Natural killer cell (primary cell): ENCODE results near the gene SMIM32. TPM values are rescaled to one million over a fixed set of nuclear protein-coding genes. Genes with fewer than 3 reads are reported as not detected.

Experiments used
- ATAC-seq, 3 donors: fragments of 150-1000 bp in 2 of 3; fragments of 200-7000 bp in 1 of 3; cut with Tn5 transposase; 1 replicate in 1 of 3; 2 replicates in 2 of 3; pipeline ENCODE4 v1.10.0; 2021; ENCODE audit warnings: mild to moderate bottlenecking in 2 of 3, moderate library complexity in 2 of 3
- DNase-seq, 2 donors: peaks; one replicate each; pipeline versions ENCODE4 v3.0.0 to v3.0.0-alpha.2; 2013 to 2021; ENCODE audit warnings: mixed read lengths in 1 of 2
- H3K27ac ChIP-seq: one replicate; pipeline ENCODE4 v1.5.1; 2013; ENCODE audit warnings: mild to moderate bottlenecking, low read length
- H3K27me3 ChIP-seq: one replicate; pipeline ENCODE4 v1.6.1; 2013; ENCODE audit warnings: low read length; ENCODE audit not compliant: control insufficient read depth, insufficient read depth
- H3K36me3 ChIP-seq: one replicate; pipeline ENCODE4 v1.6.1; 2013; ENCODE audit warnings: low read length; ENCODE audit not compliant: control insufficient read depth, insufficient read depth
- H3K4me1 ChIP-seq: one replicate; pipeline ENCODE4 v1.6.1; 2013; ENCODE audit warnings: low read length; ENCODE audit not compliant: control insufficient read depth, insufficient read depth
- H3K4me3 ChIP-seq: one replicate; pipeline ENCODE4 v1.5.1; 2013; ENCODE audit warnings: low read length
- H3K9me3 ChIP-seq: one replicate; pipeline ENCODE4 v1.6.1; 2013; ENCODE audit warnings: low read length; ENCODE audit not compliant: control insufficient read depth, insufficient read depth
- H3K27ac Mint-ChIP-seq, 2 donors: one replicate each; pipeline ENCODE4 v1.8.0; 2022; ENCODE audit warnings: mild to moderate bottlenecking in 2 of 2, mixed read lengths in 2 of 2, moderate library complexity in 1 of 2
- H3K27me3 Mint-ChIP-seq, 2 donors: one replicate each; pipeline ENCODE4 v1.8.0; 2022; ENCODE audit warnings: low read depth in 2 of 2, mixed read lengths in 2 of 2
- H3K36me3 Mint-ChIP-seq: one replicate; pipeline ENCODE4 v1.8.0; 2022; ENCODE audit warnings: mixed read lengths
- H3K4me1 Mint-ChIP-seq, 2 donors: one replicate each; pipeline ENCODE4 v1.8.0; 2022; ENCODE audit warnings: mixed read lengths in 2 of 2
- H3K4me3 Mint-ChIP-seq: one replicate; pipeline ENCODE4 v1.8.0; 2022; ENCODE audit warnings: mild to moderate bottlenecking, moderate library complexity, mixed read lengths
- H3K9me3 Mint-ChIP-seq, 2 donors: one replicate each; pipeline ENCODE4 v1.8.0; 2022; ENCODE audit warnings: mixed read lengths in 2 of 2
- WGBS: methylation state at CpG from one replicate; pipeline ENCODE4 v1.1.7; 2013; ENCODE audit warnings: missing lambda C conversion rate; ENCODE audit not compliant: insufficient coverage; 5-methylcytosine and 5-hydroxymethylcytosine counted together
- intact Hi-C: fragments of 100-400 bp; cut with micrococcal nuclease; formaldehyde crosslinking; loops from one replicate; pipeline ENCODE4 v1.14.2; 2022
- total RNA-seq, 4 donors: library from RNA; stranded (reverse); fragments of 120-200 nt in 1 of 4; gene quantifications; one replicate each; pipeline versions ENCODE4 v1.2.3 to v1.2.4, GENCODE V29; 2013 to 2022
- TF ChIP-seq, protein P1 (sequence below): fragments of 200-600 bp; IDR thresholded peaks from one replicate; pipeline ENCODE4 v1.8.0; 2022; ENCODE audit warnings: antibody characterized with exemption

Gene SMIM32
- total RNA-seq, 3 donors from 2014 or later (not counting 1 experiment from before 2014, with no cell fraction given) = not detected

- no peaks in the 10 kb centered on the region for H3K27me3 ChIP-seq
- WGBS = 40% methylated on average over 1 of the region's 1 CpG
- DNase-seq = no peak
These were observed 37.2 kb upstream of the SMIM32 start for GRCh38 chr5:136230176-136230575.

GRCh38 chr5:136228136-136228757 is 35.3 kb upstream of the SMIM32 start:
- Histone ChIP-seq H3K27me3 (no peaks in the 10 kb centered on the region), H3K36me3 (no peaks in the 10 kb centered on the region), H3K27ac (no peak overlapping the region), H3K4me1 (no peaks in the 10 kb centered on the region), H3K9me3 (no peaks in the 10 kb centered on the region), H3K4me3 (no peak overlapping the region)
- intact Hi-C loops = no loop called here
- Mint-ChIP-seq H3K27ac (no peak overlapping the region), H3K27me3 (peaks cover 12 to 39% of the 10 kb centered on the region in 2 donors), H3K4me1 (no peaks in the 10 kb centered on the region), H3K36me3 (no peaks in the 10 kb centered on the region), H3K9me3 (no peaks in the 10 kb centered on the region), H3K4me3 (no peak overlapping the region)
- 34% methylated on average over 7 of the region's 7 CpGs for WGBS
- no peak for ATAC-seq
- no peak for DNase-seq
- TF ChIP-seq, protein P1, sequence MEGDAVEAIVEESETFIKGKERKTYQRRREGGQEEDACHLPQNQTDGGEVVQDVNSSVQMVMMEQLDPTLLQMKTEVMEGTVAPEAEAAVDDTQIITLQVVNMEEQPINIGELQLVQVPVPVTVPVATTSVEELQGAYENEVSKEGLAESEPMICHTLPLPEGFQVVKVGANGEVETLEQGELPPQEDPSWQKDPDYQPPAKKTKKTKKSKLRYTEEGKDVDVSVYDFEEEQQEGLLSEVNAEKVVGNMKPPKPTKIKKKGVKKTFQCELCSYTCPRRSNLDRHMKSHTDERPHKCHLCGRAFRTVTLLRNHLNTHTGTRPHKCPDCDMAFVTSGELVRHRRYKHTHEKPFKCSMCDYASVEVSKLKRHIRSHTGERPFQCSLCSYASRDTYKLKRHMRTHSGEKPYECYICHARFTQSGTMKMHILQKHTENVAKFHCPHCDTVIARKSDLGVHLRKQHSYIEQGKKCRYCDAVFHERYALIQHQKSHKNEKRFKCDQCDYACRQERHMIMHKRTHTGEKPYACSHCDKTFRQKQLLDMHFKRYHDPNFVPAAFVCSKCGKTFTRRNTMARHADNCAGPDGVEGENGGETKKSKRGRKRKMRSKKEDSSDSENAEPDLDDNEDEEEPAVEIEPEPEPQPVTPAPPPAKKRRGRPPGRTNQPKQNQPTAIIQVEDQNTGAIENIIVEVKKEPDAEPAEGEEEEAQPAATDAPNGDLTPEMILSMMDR = no peak

More at GRCh38 chr5:136230176-136230575, 37.2 kb upstream of the SMIM32 start:
- Histone ChIP-seq H3K4me3 (no peak overlapping the region), H3K9me3 (no peaks in the 10 kb centered on the region), H3K27ac (no peak overlapping the region), H3K4me1 (no peaks in the 10 kb centered on the region), H3K36me3 (no peaks in the 10 kb centered on the region)
- Mint-ChIP-seq H3K4me1 (no peaks in the 10 kb centered on the region), H3K9me3 (no peaks in the 10 kb centered on the region), H3K36me3 (no peaks in the 10 kb centered on the region), H3K27me3 (peaks cover 12 to 39% of the 10 kb centered on the region in 2 donors), H3K4me3 (no peak overlapping the region), H3K27ac (no peak overlapping the region)
- TF ChIP-seq, protein P1 = no peak
- intact Hi-C loops = no loop called here
- ATAC-seq = no peak

DNA sequence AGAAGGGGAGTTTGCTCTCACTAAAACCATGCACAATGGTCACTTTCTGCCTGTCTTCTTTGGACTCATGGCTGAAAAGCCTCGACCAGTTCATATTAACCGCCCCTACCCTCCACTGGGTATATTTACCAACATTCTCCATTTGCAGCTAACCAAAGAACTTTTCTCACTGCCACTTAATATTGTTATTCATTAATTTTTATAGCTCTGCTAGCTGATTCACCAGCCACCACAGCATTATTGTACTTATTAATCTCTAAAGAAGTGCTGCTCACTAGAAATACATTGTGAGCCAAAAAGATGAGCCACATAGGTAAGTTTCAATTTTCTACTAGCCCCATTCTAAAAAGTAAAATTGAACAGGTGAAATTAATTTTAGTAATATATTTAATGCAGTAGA is 33.4 kb upstream of the SMIM32 start:
- Mint-ChIP-seq H3K9me3 (peaks cover under 1% of the 10 kb centered on the region in 2 donors), H3K36me3 (no peaks in the 10 kb centered on the region), H3K27me3 (peaks cover 13 to 39% of the 10 kb centered on the region in 2 donors), H3K4me1 (no peaks in the 10 kb centered on the region), H3K27ac (no peak overlapping the region), H3K4me3 (no peak overlapping the region)
- H3K36me3 ChIP-seq = no peaks in the 10 kb centered on the region
- no peak for ATAC-seq
- no peak for DNase-seq
- no peak overlapping the region for H3K4me3 ChIP-seq
- peaks cover under 1% of the 10 kb centered on the region for H3K9me3 ChIP-seq
- H3K27me3 ChIP-seq = no peaks in the 10 kb centered on the region
- TF ChIP-seq, protein P1 = no peak
- H3K27ac ChIP-seq = no peak overlapping the region
- no peaks in the 10 kb centered on the region for H3K4me1 ChIP-seq
- intact Hi-C loops = no loop called here
- 92% methylated on average over 2 of the region's 2 CpGs for WGBS

DNA sequence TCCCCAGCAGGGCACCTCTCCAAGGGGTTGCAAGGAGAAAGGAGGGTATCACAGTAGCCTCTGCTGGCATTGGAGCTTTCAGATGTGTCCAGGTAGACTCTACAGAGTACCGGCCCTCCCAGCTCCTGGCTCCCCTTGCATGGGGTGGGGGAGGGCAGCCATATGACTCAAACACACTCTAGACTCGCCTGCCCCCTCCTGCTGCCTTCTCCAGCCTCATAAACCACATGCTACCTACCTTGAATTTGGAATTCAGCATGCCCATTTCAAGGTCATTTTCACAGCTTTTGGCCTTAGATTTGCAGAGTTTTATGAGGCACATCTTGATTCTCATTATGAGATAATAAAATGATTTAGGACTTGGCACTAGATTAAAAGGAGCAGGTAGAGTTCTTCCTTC is 32.8 kb upstream of the SMIM32 start:
- no peaks in the 10 kb centered on the region for H3K36me3 ChIP-seq
- H3K9me3 Mint-ChIP-seq = peaks cover 2 to 4% of the 10 kb centered on the region in 2 donors
- no peak for ATAC-seq
- no peaks in the 10 kb centered on the region for H3K36me3 Mint-ChIP-seq
- H3K27me3 ChIP-seq = no peaks in the 10 kb centered on the region
- no peaks in the 10 kb centered on the region for H3K4me1 ChIP-seq
- 71% methylated on average over 2 of the region's 2 CpGs for WGBS
- no peak overlapping the region for H3K27ac Mint-ChIP-seq
- no peak overlapping the region for H3K4me3 Mint-ChIP-seq
- intact Hi-C loops = no loop called here
- H3K4me3 ChIP-seq = no peak overlapping the region
- H3K9me3 ChIP-seq = peaks cover 5% of the 10 kb centered on the region
- H3K27me3 Mint-ChIP-seq = peaks cover 15 to 39% of the 10 kb centered on the region in 2 donors
- H3K27ac ChIP-seq = no peak overlapping the region
- no peaks in the 10 kb centered on the region for H3K4me1 Mint-ChIP-seq
- TF ChIP-seq, protein P1 = no peak
- no peak for DNase-seq
